Measurements from ENCODE around the gene C1QTNF8.

- TF ChIP-seq EZH2 (IDR thresholded peaks at IDR 0.05; ENCODE audit: borderline replicate concordance, low read length) (no peak), CTCF (IDR thresholded peaks at IDR 0.05; ENCODE audit: low read length) (peak; percentile 19; the same call in 1 of the 2 replicates)
Observed at GRCh38 chr16:1105888-1106620, 10.0 kb upstream of the C1QTNF8 start.

Data from OCI-LY1 (cell line).